IMR-90 (cell line): Measurements from ENCODE around the gene ZNF385B. TPM values are rescaled to one million over a fixed set of nuclear protein-coding genes. Genes with fewer than 3 reads are reported as not detected.

Experiments
- ATAC-seq: fragments of 200-7000 bp; cut with Tn5 transposase; 2 replicates; pipeline ENCODE4 v1.9.1; 2020; ENCODE audit warnings: low read depth, mild to moderate bottlenecking, moderate library complexity
- BruUV-seq: library from RNA; stranded (reverse); fragments of 400-500 nt; replicated peaks from 2 replicates; lab custom pipeline; 2021; lab: Mats Ljungman, UMichigan
- CTCF ChIA-PET: fragments of 300-600 bp; formaldehyde crosslinking; extraction: SDS; loops from one replicate; lab custom pipeline; 2021; ENCODE audit warnings: antibody characterized with exemption; lab: Yijun Ruan, JAX
- POLR2A ChIA-PET: fragments of 300-600 bp; sonication (Branson Sonifier 250); formaldehyde crosslinking; loops from one replicate; lab custom pipeline; 2022; ENCODE audit warnings: antibody characterized with exemption; ENCODE audit not compliant: unreplicated experiment; lab: Charles Lee
- DNase-seq: peaks from one replicate; pipeline ENCODE4 v3.0.0; 2013
- H2AFZ ChIP-seq: replicated peaks from 2 replicates; pipeline ENCODE3; 2013; ENCODE audit warnings: low read length, mild to moderate bottlenecking; ENCODE audit not compliant: poor library complexity
- H2AK5ac ChIP-seq: 2 replicates; pipeline ENCODE4 v1.6.1; 2013; ENCODE audit warnings: low read depth, low read length, inconsistent platforms
- H2AK9ac ChIP-seq: replicated peaks from 2 replicates; pipeline ENCODE3; 2013; ENCODE audit warnings: mild to moderate bottlenecking, low read depth, low read length, moderate library complexity; ENCODE audit not compliant: poor library complexity
- H2BK120ac ChIP-seq: 2 replicates; pipeline ENCODE4 v1.6.1; 2013; ENCODE audit warnings: low read depth, low read length, inconsistent platforms
- H2BK15ac ChIP-seq: 3 replicates; pipeline ENCODE4 v1.6.1; 2013; ENCODE audit warnings: low read depth, low read length, inconsistent platforms
- H2BK20ac ChIP-seq: 2 replicates; pipeline ENCODE4 v1.6.1; 2013; ENCODE audit warnings: low read depth, mild to moderate bottlenecking, inconsistent platforms, low read length, moderate library complexity
- H2BK5ac ChIP-seq: 2 replicates; pipeline ENCODE4 v1.6.1; 2013; ENCODE audit warnings: mild to moderate bottlenecking, low read depth, low read length, inconsistent platforms; ENCODE audit not compliant: poor library complexity, severe bottlenecking
- H3K14ac ChIP-seq: replicated peaks from 2 replicates; pipeline ENCODE4 v1.6.1; 2013; ENCODE audit warnings: low read depth, low read length, inconsistent platforms
- H3K18ac ChIP-seq: 2 replicates; pipeline ENCODE4 v1.6.1; 2013; ENCODE audit warnings: low read depth, low read length, control low read depth
- H3K23ac ChIP-seq: 2 replicates; pipeline ENCODE4 v1.6.1; 2013; ENCODE audit warnings: low read depth, low read length, inconsistent platforms
- H3K27ac ChIP-seq: 2 replicates; pipeline ENCODE4 v1.5.1; 2013; ENCODE audit warnings: mild to moderate bottlenecking, control low read depth, low read length; ENCODE audit not compliant: insufficient read depth
- H3K27me3 ChIP-seq: 2 replicates; pipeline ENCODE4 v1.6.1; 2013; ENCODE audit warnings: low read length; ENCODE audit not compliant: control insufficient read depth, insufficient read depth
- H3K36me3 ChIP-seq: 2 replicates; pipeline ENCODE4 v1.6.1; 2013; ENCODE audit warnings: low read length, mixed read lengths; ENCODE audit not compliant: control insufficient read depth, insufficient read depth
- H3K4ac ChIP-seq: 2 replicates; pipeline ENCODE4 v1.6.1; 2013; ENCODE audit warnings: low read depth, low read length, inconsistent platforms
- H3K4me1 ChIP-seq: 2 replicates; pipeline ENCODE4 v1.6.1; 2013; ENCODE audit warnings: low read length, mixed read lengths; ENCODE audit not compliant: control insufficient read depth, insufficient read depth
- H3K4me2 ChIP-seq: 2 replicates; pipeline ENCODE4 v1.6.1; 2013; ENCODE audit warnings: low read depth, mild to moderate bottlenecking, control low read depth, low read length, moderate library complexity
- H3K4me3 ChIP-seq: 2 replicates; pipeline ENCODE4 v1.5.1; 2013; ENCODE audit warnings: low read depth, mild to moderate bottlenecking, control low read depth, low read length, moderate library complexity; ENCODE audit not compliant: insufficient read depth
- H3K56ac ChIP-seq: 2 replicates; pipeline ENCODE4 v1.6.1; 2013; ENCODE audit warnings: low read length, inconsistent platforms; ENCODE audit not compliant: insufficient read depth; ENCODE audit errors: extremely low read depth
- H3K79me1 ChIP-seq, 2 experiments: 2 replicates each; pipeline ENCODE4 v1.6.1; 2013; ENCODE audit warnings: low read length in 2 of 2, inconsistent platforms in 1 of 2, low read depth in 1 of 2
- H3K9ac ChIP-seq: 2 replicates; pipeline ENCODE4 v1.6.1; 2013; ENCODE audit warnings: low read depth, low read length, control low read depth
- H3K9me1 ChIP-seq: 2 replicates; pipeline ENCODE4 v1.6.1; 2013; ENCODE audit warnings: low read length, inconsistent platforms; ENCODE audit not compliant: insufficient read depth
- H3K9me3 ChIP-seq: 2 replicates; pipeline ENCODE4 v1.6.1; 2013; ENCODE audit warnings: low read length; ENCODE audit not compliant: control insufficient read depth, insufficient read depth
- H4K20me1 ChIP-seq: 2 replicates; pipeline ENCODE4 v1.6.1; 2013; ENCODE audit warnings: low read length, inconsistent platforms; ENCODE audit not compliant: insufficient read depth
- H4K5ac ChIP-seq: 2 replicates; pipeline ENCODE4 v1.6.1; 2013; ENCODE audit warnings: mild to moderate bottlenecking, low read depth, low read length, control low read depth
- H4K8ac ChIP-seq, 2 experiments: 2 replicates each; pipeline ENCODE4 v1.6.1; 2013; ENCODE audit warnings: low read depth in 2 of 2, low read length in 2 of 2, control low read depth in 1 of 2, inconsistent platforms in 1 of 2
- H4K91ac ChIP-seq: 2 replicates; pipeline ENCODE4 v1.6.1; 2013; ENCODE audit warnings: low read depth, low read length, inconsistent platforms; ENCODE audit not compliant: insufficient read depth
- BHLHE40 ChIP-seq: fragments of 150-350 bp; IDR thresholded peaks from 2 replicates; pipeline ENCODE4 v1.6.1; 2016; ENCODE audit warnings: mild to moderate bottlenecking, low read depth, low read length
- CEBPB ChIP-seq: IDR thresholded peaks from 2 replicates; pipeline ENCODE4 v1.6.1; 2012; ENCODE audit warnings: low read depth, low read length, improper control_type of control experiment
- CHD1 ChIP-seq: IDR thresholded peaks from 2 replicates; pipeline ENCODE4 v1.6.1; 2012; ENCODE audit warnings: low read depth, low read length, improper control_type of control experiment
- FOS ChIP-seq: fragments of 150-350 bp; IDR thresholded peaks from 2 replicates; pipeline ENCODE4 v1.6.1; 2016; ENCODE audit warnings: low read depth, low read length
- MAFK ChIP-seq: IDR thresholded peaks from 2 replicates; pipeline ENCODE4 v1.6.1; 2012; ENCODE audit warnings: low read depth, low read length, improper control_type of control experiment
- MAZ ChIP-seq: IDR thresholded peaks from 2 replicates; pipeline ENCODE4 v1.6.1; 2012; ENCODE audit warnings: low read depth, mild to moderate bottlenecking, low read length, improper control_type of control experiment, moderate library complexity, borderline replicate concordance
- MXI1 ChIP-seq: IDR thresholded peaks from 2 replicates; pipeline ENCODE4 v1.6.1; 2012; ENCODE audit warnings: low read depth, mild to moderate bottlenecking, low read length, moderate library complexity, borderline replicate concordance
- NFE2L2 ChIP-seq: fragments of 150-350 bp; IDR thresholded peaks from 2 replicates; pipeline ENCODE4 v1.6.1; 2016; ENCODE audit warnings: low read depth, mild to moderate bottlenecking, low read length
- POLR2A ChIP-seq: IDR thresholded peaks from 2 replicates; pipeline ENCODE4 v1.6.1; 2012; ENCODE audit warnings: mild to moderate bottlenecking, low read depth, low read length
- RAD21 ChIP-seq: IDR thresholded peaks from 2 replicates; pipeline ENCODE4 v1.6.1; 2012; ENCODE audit warnings: low read length, improper control_type of control experiment
- RCOR1 ChIP-seq: IDR thresholded peaks from 2 replicates; pipeline ENCODE4 v1.6.1; 2012; ENCODE audit warnings: mild to moderate bottlenecking, low read length, improper control_type of control experiment; ENCODE audit not compliant: insufficient replicate concordance
- RFX5 ChIP-seq: IDR thresholded peaks from 2 replicates; pipeline ENCODE4 v1.8.0; 2012; ENCODE audit warnings: low read depth, mild to moderate bottlenecking, low read length, moderate library complexity
- SMC3 ChIP-seq: fragments of 150-350 bp; IDR thresholded peaks from 2 replicates; pipeline ENCODE4 v1.6.1; 2016; ENCODE audit warnings: low read depth, mild to moderate bottlenecking, antibody characterized with exemption, low read length, moderate library complexity
- WGBS, 2 experiments: methylation state at CpG; one replicate each; pipeline versions ENCODE4 v1.1.5 to v1.1.7; 2013; ENCODE audit warnings: missing lambda C conversion rate in 2 of 2; ENCODE audit not compliant: insufficient read length in 1 of 2; ENCODE audit errors: extremely low coverage in 2 of 2; 5-methylcytosine and 5-hydroxymethylcytosine counted together
- dilution Hi-C: fragments of 300-500 bp; cut with HindIII; formaldehyde crosslinking; loops from one replicate; pipeline ENCODE4 v1.14.3; 2018; ENCODE audit warnings: low sequenced_read_pairs; ENCODE audit not compliant: unreplicated experiment
- in situ Hi-C: fragments of 300-500 bp; cut with MboI; formaldehyde crosslinking; loops from 3 replicates; pipeline ENCODE4 v1.14.3; 2019; ENCODE audit warnings: low sequenced_read_pairs, inconsistent platforms, mixed read lengths
- intact Hi-C: fragments of 100-400 bp; cut with micrococcal nuclease; formaldehyde crosslinking; loops from 2 replicates; pipeline ENCODE4 v1.10.0; 2022
- polyA plus RNA-seq, 3 experiments: library from polyadenylated mRNA; depleted of rRNA; stranded (reverse); fragments of >200 nt; gene quantifications; 2 replicates each; pipeline ENCODE4 v1.2.3, GENCODE V29; 2012; ENCODE audit warnings: low replicate concordance in 1 of 3
- total RNA-seq: library from RNA; depleted of rRNA; stranded (reverse); fragments of >200 nt; gene quantifications from 2 replicates; pipeline ENCODE4 v1.2.3, GENCODE V29; 2012
- TF ChIP-seq, protein P1 (sequence below): fragments of 150-350 bp; IDR thresholded peaks from 2 replicates; pipeline ENCODE4 v1.6.1; 2017; ENCODE audit warnings: mild to moderate bottlenecking, antibody characterized with exemption, low read length, low read depth
- TF ChIP-seq, protein P2 (sequence below): fragments of 150-350 bp; IDR thresholded peaks from 2 replicates; pipeline ENCODE4 v1.6.1; 2016; ENCODE audit warnings: low read depth, mild to moderate bottlenecking, low read length, moderate library complexity, borderline replicate concordance

ZNF385B gene
- total and polyA plus RNA-seq, 2 of the 4 experiments (the other 2 are of a cell fraction) = not detected

DNA sequence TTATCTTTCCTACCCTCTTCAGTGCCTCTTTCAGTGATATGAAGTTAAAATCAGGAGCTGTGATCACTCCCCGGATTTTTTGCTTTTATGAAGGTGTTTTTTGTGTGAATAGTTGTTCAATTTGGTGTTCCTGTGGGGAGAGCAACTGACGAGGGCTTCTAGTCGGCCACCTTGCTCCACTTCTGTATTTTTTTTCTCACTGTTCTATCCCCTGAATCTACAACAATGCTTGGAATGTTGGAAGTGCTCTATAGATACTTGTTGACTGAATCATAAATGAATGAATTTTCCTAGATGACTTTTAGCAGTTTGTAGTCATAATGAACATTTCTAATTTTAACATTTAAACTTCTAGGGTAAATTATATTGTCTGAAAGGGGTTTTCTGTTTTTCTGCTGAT, 247.3 kb downstream of the ZNF385B start:
- BruUV-seq = no TSS peak
- peak overlapping the region; percentile 82; the same call in 1 of the 2 replicates for H3K4ac ChIP-seq
- peak overlapping the region; percentile 81; the same call in 1 of the 2 replicates for H3K14ac ChIP-seq
- no peak overlapping the region for H3K56ac ChIP-seq
- no peak for TF ChIP-seq MAFK
- no peak for TF ChIP-seq SMC3
- TF ChIP-seq MXI1 = no peak
- no peak for TF ChIP-seq RFX5
- no peak for TF ChIP-seq FOS
- TF ChIP-seq RAD21 = no peak
- TF ChIP-seq NFE2L2 = no peak
- no peak for TF ChIP-seq BHLHE40
- TF ChIP-seq CHD1 = no peak
- TF ChIP-seq, protein P1, sequence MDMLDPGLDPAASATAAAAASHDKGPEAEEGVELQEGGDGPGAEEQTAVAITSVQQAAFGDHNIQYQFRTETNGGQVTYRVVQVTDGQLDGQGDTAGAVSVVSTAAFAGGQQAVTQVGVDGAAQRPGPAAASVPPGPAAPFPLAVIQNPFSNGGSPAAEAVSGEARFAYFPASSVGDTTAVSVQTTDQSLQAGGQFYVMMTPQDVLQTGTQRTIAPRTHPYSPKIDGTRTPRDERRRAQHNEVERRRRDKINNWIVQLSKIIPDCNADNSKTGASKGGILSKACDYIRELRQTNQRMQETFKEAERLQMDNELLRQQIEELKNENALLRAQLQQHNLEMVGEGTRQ = no peak
- TF ChIP-seq MAZ = no peak
- no peak for TF ChIP-seq RCOR1
- TF ChIP-seq POLR2A = no peak
- TF ChIP-seq, protein P2, sequence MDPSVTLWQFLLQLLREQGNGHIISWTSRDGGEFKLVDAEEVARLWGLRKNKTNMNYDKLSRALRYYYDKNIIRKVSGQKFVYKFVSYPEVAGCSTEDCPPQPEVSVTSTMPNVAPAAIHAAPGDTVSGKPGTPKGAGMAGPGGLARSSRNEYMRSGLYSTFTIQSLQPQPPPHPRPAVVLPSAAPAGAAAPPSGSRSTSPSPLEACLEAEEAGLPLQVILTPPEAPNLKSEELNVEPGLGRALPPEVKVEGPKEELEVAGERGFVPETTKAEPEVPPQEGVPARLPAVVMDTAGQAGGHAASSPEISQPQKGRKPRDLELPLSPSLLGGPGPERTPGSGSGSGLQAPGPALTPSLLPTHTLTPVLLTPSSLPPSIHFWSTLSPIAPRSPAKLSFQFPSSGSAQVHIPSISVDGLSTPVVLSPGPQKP = no peak
- no peak for TF ChIP-seq CEBPB
- WGBS, 2 experiments = no CpG with 5 or more reads among the region's 3 CpGs
- peaks cover 20% of the 10 kb centered on the region for H3K9me1 ChIP-seq
- peak overlapping the region; percentile 52 for H2BK5ac ChIP-seq
- H3K36me3 ChIP-seq = no peaks in the 10 kb centered on the region
- CTCF ChIA-PET = no interaction called here
- H3K23ac ChIP-seq = peak overlapping the region; percentile 68
- H4K8ac ChIP-seq = peak overlapping the region in 1 of 2 experiments; percentile 56; a peak in 2 of 4 replicates
- DNase-seq = peak; percentile 40
- no peaks in the 10 kb centered on the region for H3K27me3 ChIP-seq
- H2AFZ ChIP-seq = peak overlapping the region; percentile 53
- H3K79me1 ChIP-seq = peaks cover 0 to 4% of the 10 kb centered on the region in 2 experiments; a peak in 1 of 4 replicates
- in situ Hi-C loops = no loop called here
- H3K4me1 ChIP-seq = peaks cover 17% of the 10 kb centered on the region
- H3K4me3 ChIP-seq = no peak overlapping the region
- peak overlapping the region; percentile 26; the same call in 1 of the 2 replicates for H3K18ac ChIP-seq
- H3K9me3 ChIP-seq = no peaks in the 10 kb centered on the region
- peak overlapping the region; percentile 0 for H2AK9ac ChIP-seq
- H2BK120ac ChIP-seq = peak overlapping the region; percentile 87
- no peak overlapping the region for H3K27ac ChIP-seq
- peak; percentile 64 for ATAC-seq
- peak overlapping the region; percentile 49; the same call in 1 of the 2 replicates for H3K4me2 ChIP-seq
- H2BK20ac ChIP-seq = peak overlapping the region; percentile 84; the same call in 1 of the 2 replicates
- H2BK15ac ChIP-seq = peak overlapping the region; percentile 29; the same call in 2 of the 3 replicates
- peak overlapping the region; percentile 8; the same call in 1 of the 2 replicates for H4K5ac ChIP-seq
- H2AK5ac ChIP-seq = peak overlapping the region; percentile 13; the same call in 1 of the 2 replicates
- dilution Hi-C loops = no loop called here
- intact Hi-C loops = loop anchor here (5.0 kb wide), 1 partner anchor 133 kb away; no protein-coding TSS in a partner anchor
- H3K9ac ChIP-seq = no peak overlapping the region
- peak overlapping the region; percentile 45 for H4K91ac ChIP-seq
- H4K20me1 ChIP-seq = no peaks in the 10 kb centered on the region
- POLR2A ChIA-PET = no interaction called here
